Trophoblast cell (in vitro differentiated cells and primary cell): Measurements from ENCODE around the gene SELENOH.

Experiments
- DNase-seq, 2 donors: peaks; one replicate each; pipeline ENCODE4 v3.0.0-alpha.2; 2016
- H2AFZ ChIP-seq: 2 replicates; pipeline ENCODE4 v1.6.1; 2013; ENCODE audit warnings: low read length, moderate library complexity, mild to moderate bottlenecking; ENCODE audit not compliant: insufficient read depth, poor library complexity
- H2AK5ac ChIP-seq: 2 replicates; pipeline ENCODE4 v1.6.1; 2013; ENCODE audit warnings: mild to moderate bottlenecking, low read length
- H2BK120ac ChIP-seq: 2 replicates; pipeline ENCODE4 v1.6.1; 2013; ENCODE audit warnings: low read length, mild to moderate bottlenecking, moderate library complexity; ENCODE audit not compliant: insufficient read depth, poor library complexity
- H2BK12ac ChIP-seq: 2 replicates; pipeline ENCODE4 v1.6.1; 2013; ENCODE audit warnings: mild to moderate bottlenecking, low read length, moderate library complexity
- H2BK5ac ChIP-seq: 2 replicates; pipeline ENCODE4 v1.6.1; 2013; ENCODE audit warnings: low read length, low read depth, moderate library complexity, mild to moderate bottlenecking; ENCODE audit not compliant: poor library complexity
- H3K14ac ChIP-seq: 2 replicates; pipeline ENCODE4 v1.6.1; 2013; ENCODE audit warnings: mild to moderate bottlenecking, low read length
- H3K18ac ChIP-seq: 2 replicates; pipeline ENCODE4 v1.6.1; 2013; ENCODE audit warnings: mild to moderate bottlenecking, low read length
- H3K23ac ChIP-seq: 2 replicates; pipeline ENCODE4 v1.6.1; 2013; ENCODE audit warnings: low read length
- H3K27ac ChIP-seq: 2 replicates; pipeline ENCODE4 v1.5.1; 2013; ENCODE audit warnings: low read depth, mild to moderate bottlenecking, inconsistent platforms, low read length, moderate library complexity
- H3K27me3 ChIP-seq: 2 replicates; pipeline ENCODE4 v1.6.1; 2013; ENCODE audit warnings: inconsistent platforms, mild to moderate bottlenecking, low read length, moderate library complexity; ENCODE audit not compliant: insufficient read depth
- H3K36me3 ChIP-seq, 2 experiments: 1 replicate in 1 of 2; 2 replicates in 1 of 2; pipeline ENCODE4 v1.6.1; 2013; ENCODE audit warnings: low read length in 2 of 2, mild to moderate bottlenecking in 2 of 2, moderate library complexity in 1 of 2; ENCODE audit not compliant: insufficient read depth in 2 of 2, control insufficient read depth in 1 of 2
- H3K4ac ChIP-seq: 2 replicates; pipeline ENCODE4 v1.6.1; 2013; ENCODE audit warnings: low read depth, mild to moderate bottlenecking, low read length, moderate library complexity
- H3K4me1 ChIP-seq, 2 experiments: 1 replicate in 1 of 2; 2 replicates in 1 of 2; pipeline ENCODE4 v1.6.1; 2013; ENCODE audit warnings: low read length in 2 of 2, mild to moderate bottlenecking in 2 of 2, moderate library complexity in 1 of 2; ENCODE audit not compliant: insufficient read depth in 2 of 2, control insufficient read depth in 1 of 2
- H3K4me2 ChIP-seq: 2 replicates; pipeline ENCODE4 v1.6.1; 2013; ENCODE audit warnings: inconsistent platforms, mild to moderate bottlenecking, low read length, moderate library complexity
- H3K4me3 ChIP-seq: 2 replicates; pipeline ENCODE4 v1.5.1; 2013; ENCODE audit warnings: mild to moderate bottlenecking, low read depth, low read length, inconsistent platforms
- H3K79me1 ChIP-seq: one replicate; pipeline ENCODE4 v1.6.1; 2013; ENCODE audit warnings: low read length
- H3K79me2 ChIP-seq: 2 replicates; pipeline ENCODE4 v1.6.1; 2013; ENCODE audit warnings: low read length, mild to moderate bottlenecking; ENCODE audit not compliant: control insufficient read depth, insufficient read depth, poor library complexity
- H3K9ac ChIP-seq: 2 replicates; pipeline ENCODE4 v1.6.1; 2013; ENCODE audit warnings: mild to moderate bottlenecking, low read length
- H3K9me3 ChIP-seq: 2 replicates; pipeline ENCODE4 v1.6.1; 2013; ENCODE audit warnings: low read depth, mild to moderate bottlenecking, control low read depth, inconsistent platforms, low read length; ENCODE audit not compliant: insufficient read depth
- H4K12ac ChIP-seq: 2 replicates; pipeline ENCODE4 v1.6.1; 2013; ENCODE audit warnings: low read depth, mild to moderate bottlenecking, low read length, moderate library complexity
- H4K8ac ChIP-seq: 2 replicates; pipeline ENCODE4 v1.6.1; 2013; ENCODE audit warnings: low read depth, mild to moderate bottlenecking, low read length, moderate library complexity
- H4K91ac ChIP-seq: one replicate; pipeline ENCODE4 v1.6.1; 2013; ENCODE audit warnings: low read depth, mild to moderate bottlenecking, low read length, moderate library complexity
- WGBS: extraction: QIAGEN DNeasy Blood & Tissue Kit; methylation state at CpG from one replicate; pipeline ENCODE4 v1.1.7; 2013; ENCODE audit warnings: missing lambda C conversion rate; ENCODE audit not compliant: insufficient read length, insufficient coverage; ENCODE audit errors: extremely low coverage; 5-methylcytosine and 5-hydroxymethylcytosine counted together

Gene SELENOH

GRCh38 chr11:57746920-57747319 lies 5.6 kb downstream of the SELENOH start:
- DNase-seq = no peak
- H4K8ac ChIP-seq = no peak overlapping the region
- H3K14ac ChIP-seq = no peak overlapping the region
- H3K4ac ChIP-seq = no peak overlapping the region
- no peak overlapping the region for H3K9ac ChIP-seq
- H3K9me3 ChIP-seq = no peaks in the 10 kb centered on the region
- no peak overlapping the region for H3K4me2 ChIP-seq
- peaks cover 11 to 24% of the 10 kb centered on the region in 2 experiments for H3K36me3 ChIP-seq
- no peak overlapping the region for H4K91ac ChIP-seq
- no peak overlapping the region for H4K12ac ChIP-seq
- H3K18ac ChIP-seq = no peak overlapping the region
- WGBS = no CpG with 5 or more reads among the region's 1 CpG
- H3K4me3 ChIP-seq = no peak overlapping the region
- no peak overlapping the region for H2BK5ac ChIP-seq
- H2AFZ ChIP-seq = no peak overlapping the region
- no peak overlapping the region for H2AK5ac ChIP-seq
- H3K27ac ChIP-seq = no peak overlapping the region
- no peak overlapping the region for H2BK12ac ChIP-seq
- H2BK120ac ChIP-seq = no peak overlapping the region
- H3K79me1 ChIP-seq = peaks cover 2% of the 10 kb centered on the region
- H3K27me3 ChIP-seq = no peaks in the 10 kb centered on the region
- peaks cover 0 to 5% of the 10 kb centered on the region in 2 experiments for H3K4me1 ChIP-seq
- no peak overlapping the region for H3K23ac ChIP-seq
- peaks cover 3% of the 10 kb centered on the region for H3K79me2 ChIP-seq

GRCh38 chr11:57751176-57751575 lies 9.9 kb downstream of the SELENOH start:
- DNase-seq = no peak
- Histone ChIP-seq H3K79me1 (no peaks in the 10 kb centered on the region), H3K23ac (no peak overlapping the region), H3K79me2 (no peaks in the 10 kb centered on the region), H2BK120ac (no peak overlapping the region), H2BK12ac (no peak overlapping the region), H3K4me3 (no peak overlapping the region), H3K9me3 (peaks cover 1% of the 10 kb centered on the region), H2BK5ac (no peak overlapping the region), H3K36me3 (no peaks in the 10 kb centered on the region), H3K9ac (no peak overlapping the region), H3K4ac (no peak overlapping the region), H2AK5ac (no peak overlapping the region), H3K14ac (no peak overlapping the region), H3K27me3 (no peaks in the 10 kb centered on the region), H3K27ac (no peak overlapping the region), H4K91ac (no peak overlapping the region), H3K4me1 (no peaks in the 10 kb centered on the region), H3K18ac (no peak overlapping the region), H2AFZ (no peak overlapping the region), H4K8ac (no peak overlapping the region), H3K4me2 (no peak overlapping the region), H4K12ac (no peak overlapping the region)

- no peak within 1 kb of the TSS for H4K12ac ChIP-seq
- no peak within 1 kb of the TSS for H3K9ac ChIP-seq
- no peak within 1 kb of the TSS for H3K4me3 ChIP-seq
- no peaks in the 10 kb centered on the region for H3K36me3 ChIP-seq
- H4K91ac ChIP-seq = no peak within 1 kb of the TSS
- peak; percentile 20 to 73 for DNase-seq
- H3K23ac ChIP-seq = no peak within 1 kb of the TSS
- H3K4me2 ChIP-seq = no peak within 1 kb of the TSS
- H3K79me1 ChIP-seq = no peaks in the 10 kb centered on the region
- no peaks in the 10 kb centered on the region for H3K79me2 ChIP-seq
- no peak within 1 kb of the TSS for H3K18ac ChIP-seq
- H2BK120ac ChIP-seq = no peak within 1 kb of the TSS
- no peak within 1 kb of the TSS for H2BK12ac ChIP-seq
- H3K4me1 ChIP-seq = no peaks in the 10 kb centered on the region
- H3K14ac ChIP-seq = no peak within 1 kb of the TSS
- H2AFZ ChIP-seq = no peak within 1 kb of the TSS
- H3K9me3 ChIP-seq = peaks cover 1% of the 10 kb centered on the region
- H3K4ac ChIP-seq = no peak within 1 kb of the TSS
- no peak within 1 kb of the TSS for H3K27ac ChIP-seq
- H2BK5ac ChIP-seq = no peak within 1 kb of the TSS
- no CpG with 5 or more reads among the region's 10 CpGs for WGBS
- H4K8ac ChIP-seq = no peak within 1 kb of the TSS
- no peaks in the 10 kb centered on the region for H3K27me3 ChIP-seq
- H2AK5ac ChIP-seq = no peak within 1 kb of the TSS
Observed at GRCh38 chr11:57751676-57752253, 10.5 kb downstream of the SELENOH start, which contains the start of gene BTBD18. Gene BTBD18 (minus strand): TSS chr11:57751819. CDS start chr11:57751188, 631 bp downstream.

- Histone ChIP-seq H3K14ac (no peak overlapping the region), H3K36me3 (no peaks in the 10 kb centered on the region), H2BK12ac (no peak overlapping the region), H3K4me3 (no peak overlapping the region), H3K79me1 (no peaks in the 10 kb centered on the region), H3K4me2 (no peak overlapping the region), H4K12ac (no peak overlapping the region), H3K4ac (no peak overlapping the region), H4K91ac (no peak overlapping the region), H2BK5ac (no peak overlapping the region), H3K18ac (no peak overlapping the region), H2AK5ac (no peak overlapping the region), H3K79me2 (no peaks in the 10 kb centered on the region), H2AFZ (no peak overlapping the region), H4K8ac (no peak overlapping the region), H3K9ac (no peak overlapping the region), H3K27me3 (no peaks in the 10 kb centered on the region), H3K9me3 (peaks cover 1% of the 10 kb centered on the region), H3K27ac (no peak overlapping the region), H2BK120ac (no peak overlapping the region), H3K23ac (no peak overlapping the region), H3K4me1 (no peaks in the 10 kb centered on the region)
- no CpG with 5 or more reads among the region's 30 CpGs for WGBS
- no peak for DNase-seq
Observed at GRCh38 chr11:57752954-57753353, 11.7 kb downstream of the SELENOH start.
